HG02763 (cell line): ENCODE results near the gene PRUNE2.

Source experiments
- ATAC-seq: cut with Tn5 transposase; IDR thresholded peaks from one replicate; pipeline ENCODE4 v1.9.1; 2021; ENCODE audit warnings: mild to moderate bottlenecking, moderate library complexity; ENCODE audit not compliant: unreplicated experiment

The PRUNE2 gene

GRCh38 chr9:76701441-76702039 is 204.4 kb downstream of the PRUNE2 start:
- ATAC-seq = no peak

GRCh38 chr9:76700916-76701315 is 205.0 kb downstream of the PRUNE2 start:
- ATAC-seq = no peak

- ATAC-seq = no peak
Observed at GRCh38 chr9:76699971-76700370, 205.9 kb downstream of the PRUNE2 start.

- no peak for ATAC-seq
Observed at GRCh38 chr9:76697554-76697953, 208.4 kb downstream of the PRUNE2 start.

- no peak for ATAC-seq
Observed at GRCh38 chr9:76697081-76697480, 208.8 kb downstream of the PRUNE2 start.

GRCh38 chr9:76693912-76694311 is 212.0 kb downstream of the PRUNE2 start:
- no peak for ATAC-seq

- ATAC-seq = no peak
Observed at GRCh38 chr9:76692458-76693129, 213.3 kb downstream of the PRUNE2 start.

GRCh38 chr9:76691517-76692313 is 214.2 kb downstream of the PRUNE2 start:
- ATAC-seq = no peak

- ATAC-seq = no peak
Observed at GRCh38 chr9:76690973-76691370, 214.9 kb downstream of the PRUNE2 start.

GRCh38 chr9:76690246-76690972 is 215.5 kb downstream of the PRUNE2 start:
- ATAC-seq = no peak

- ATAC-seq = no peak
Observed at GRCh38 chr9:76688471-76689238, 217.3 kb downstream of the PRUNE2 start.

GRCh38 chr9:76687861-76688391 is 218.0 kb downstream of the PRUNE2 start:
- no peak for ATAC-seq

- ATAC-seq = no peak
Observed at GRCh38 chr9:76686756-76687155, 219.2 kb downstream of the PRUNE2 start.

- ATAC-seq = no peak
Observed at GRCh38 chr9:76684213-76684612, 221.7 kb downstream of the PRUNE2 start.

- no peak for ATAC-seq
Observed at GRCh38 chr9:76681556-76681955, 224.4 kb downstream of the PRUNE2 start.

- no peak for ATAC-seq
Observed at GRCh38 chr9:76680716-76681425, 225.0 kb downstream of the PRUNE2 start.

- ATAC-seq = no peak
Observed at GRCh38 chr9:76677481-76678055, 228.3 kb downstream of the PRUNE2 start.

- ATAC-seq = no peak
Observed at GRCh38 chr9:76676857-76677256, 229.1 kb downstream of the PRUNE2 start.

- ATAC-seq = no peak
Observed at GRCh38 chr9:76667521-76667957, 238.4 kb downstream of the PRUNE2 start.
